ENCODE results near the gene KLHL2.

The KLHL2 gene

GRCh38 chr4:165192500-165192898 is 14.9 kb upstream of the KLHL2 start:
- DNase-seq (ENCODE audit: low read depth), result no peak
- H3K4me3 ChIP-seq (ENCODE audit: low read depth, low read length), result no peak overlapping the region
- TF ChIP-seq, protein P1, sequence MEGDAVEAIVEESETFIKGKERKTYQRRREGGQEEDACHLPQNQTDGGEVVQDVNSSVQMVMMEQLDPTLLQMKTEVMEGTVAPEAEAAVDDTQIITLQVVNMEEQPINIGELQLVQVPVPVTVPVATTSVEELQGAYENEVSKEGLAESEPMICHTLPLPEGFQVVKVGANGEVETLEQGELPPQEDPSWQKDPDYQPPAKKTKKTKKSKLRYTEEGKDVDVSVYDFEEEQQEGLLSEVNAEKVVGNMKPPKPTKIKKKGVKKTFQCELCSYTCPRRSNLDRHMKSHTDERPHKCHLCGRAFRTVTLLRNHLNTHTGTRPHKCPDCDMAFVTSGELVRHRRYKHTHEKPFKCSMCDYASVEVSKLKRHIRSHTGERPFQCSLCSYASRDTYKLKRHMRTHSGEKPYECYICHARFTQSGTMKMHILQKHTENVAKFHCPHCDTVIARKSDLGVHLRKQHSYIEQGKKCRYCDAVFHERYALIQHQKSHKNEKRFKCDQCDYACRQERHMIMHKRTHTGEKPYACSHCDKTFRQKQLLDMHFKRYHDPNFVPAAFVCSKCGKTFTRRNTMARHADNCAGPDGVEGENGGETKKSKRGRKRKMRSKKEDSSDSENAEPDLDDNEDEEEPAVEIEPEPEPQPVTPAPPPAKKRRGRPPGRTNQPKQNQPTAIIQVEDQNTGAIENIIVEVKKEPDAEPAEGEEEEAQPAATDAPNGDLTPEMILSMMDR (IDR thresholded peaks at IDR 0.05; ENCODE audit: insufficient read depth, low read depth, low read length, missing control alignments), result no peak

- no peak for DNase-seq (ENCODE audit: low read depth)
- TF ChIP-seq, protein P1 (IDR thresholded peaks at IDR 0.05; ENCODE audit: insufficient read depth, low read depth, low read length, missing control alignments), result no peak
- H3K4me3 ChIP-seq (ENCODE audit: low read depth, low read length), result no peak overlapping the region
Measured at GRCh38 chr4:165192956-165193355, 14.4 kb upstream of the KLHL2 start.

GRCh38 chr4:165194368-165194767 is 13.0 kb upstream of the KLHL2 start:
- H3K4me3 ChIP-seq (ENCODE audit: low read depth, low read length), result no peak overlapping the region
- no peak for DNase-seq (ENCODE audit: low read depth)

GRCh38 chr4:165198329-165198728 is 9.0 kb upstream of the KLHL2 start:
- TF ChIP-seq, protein P1 (IDR thresholded peaks at IDR 0.05; ENCODE audit: insufficient read depth, low read depth, low read length, missing control alignments), result no peak
- no peak for DNase-seq (ENCODE audit: low read depth)

More at GRCh38 chr4:165194368-165194767, 13.0 kb upstream of the KLHL2 start:
- TF ChIP-seq, protein P1 (IDR thresholded peaks at IDR 0.05; ENCODE audit: insufficient read depth, low read depth, low read length, missing control alignments), result no peak

GRCh38 chr4:165199286-165199685 is 8.1 kb upstream of the KLHL2 start:
- no peak overlapping the region for H3K4me3 ChIP-seq (ENCODE audit: low read depth, low read length)
- no peak for DNase-seq (ENCODE audit: low read depth)
- TF ChIP-seq, protein P1 (IDR thresholded peaks at IDR 0.05; ENCODE audit: insufficient read depth, low read depth, low read length, missing control alignments), result no peak

More at GRCh38 chr4:165198329-165198728, 9.0 kb upstream of the KLHL2 start:
- no peak overlapping the region for H3K4me3 ChIP-seq (ENCODE audit: low read depth, low read length)

GRCh38 chr4:165199722-165200121 is 7.6 kb upstream of the KLHL2 start:
- H3K4me3 ChIP-seq (ENCODE audit: low read depth, low read length), result no peak overlapping the region
- TF ChIP-seq, protein P1 (IDR thresholded peaks at IDR 0.05; ENCODE audit: insufficient read depth, low read depth, low read length, missing control alignments), result no peak
- DNase-seq (ENCODE audit: low read depth), result no peak

DNA sequence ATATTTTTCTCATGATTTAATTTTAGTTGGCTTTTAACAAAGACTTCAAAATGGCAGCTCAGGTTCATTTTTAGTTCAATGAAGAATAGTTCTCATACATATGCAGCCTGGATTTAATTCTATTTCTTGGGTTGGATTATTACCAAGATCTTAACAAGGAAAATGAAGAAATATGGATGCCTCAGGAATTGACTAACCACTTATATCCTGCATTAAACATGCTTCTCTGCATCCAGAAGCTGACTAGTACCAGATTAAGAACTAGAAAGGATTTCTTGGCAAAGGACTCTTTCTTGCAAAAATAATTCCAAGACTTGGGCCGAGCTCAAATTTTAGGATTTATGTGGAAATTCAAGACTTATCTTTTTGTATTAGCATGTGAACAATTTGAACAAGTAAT is 5.6 kb upstream of the KLHL2 start:
- TF ChIP-seq, protein P1 (IDR thresholded peaks at IDR 0.05; ENCODE audit: insufficient read depth, low read depth, low read length, missing control alignments), result no peak
- no peak for DNase-seq (ENCODE audit: low read depth)
- no peak overlapping the region for H3K4me3 ChIP-seq (ENCODE audit: low read depth, low read length)
